ENCODE results near the gene TNK2.
"Not testable (repeated sequence)": the region's sequence is repeated elsewhere in the genome, so short reads cannot be mapped to it uniquely, and the experiment has no call there.

The TNK2 gene

GRCh38 chr3:195916991-195917390 lies 8.6 kb upstream of the TNK2 start:
- Histone ChIP-seq H3K27me3 (ENCODE audit: insufficient read depth, low read length, poor library complexity, severe bottlenecking) (no peaks in the 10 kb centered on the region), H3K79me2 (ENCODE audit: insufficient read depth, low read length) (no peaks in the 10 kb centered on the region), H3K9me2 (replicated peaks; ENCODE audit: low read depth, low read length) (no peaks in the 10 kb centered on the region), H3K9ac (ENCODE audit: low read depth, low read length, poor library complexity, severe bottlenecking) (no peak overlapping the region), H3K4me1 (ENCODE audit: insufficient read depth, low read length, poor library complexity, severe bottlenecking) (peaks cover 5% of the 10 kb centered on the region), H4K20me1 (ENCODE audit: insufficient read depth, low read length, poor library complexity, severe bottlenecking) (no peaks in the 10 kb centered on the region), H3F3A (ENCODE audit: low read depth) (no peaks in the 10 kb centered on the region), H3K4me2 (ENCODE audit: low read depth, low read length, poor library complexity, severe bottlenecking) (no peak overlapping the region), H2AFZ (ENCODE audit: low read length) (no peak overlapping the region), H3K4me3 (ENCODE audit: low read length, poor library complexity, severe bottlenecking) (no peak overlapping the region), H3K36me3 (ENCODE audit: insufficient read depth, low read length) (no peaks in the 10 kb centered on the region), H3K9me3 (ENCODE audit: insufficient read depth, low read depth, low read length) (no peaks in the 10 kb centered on the region)
- TF ChIP-seq, protein P1, sequence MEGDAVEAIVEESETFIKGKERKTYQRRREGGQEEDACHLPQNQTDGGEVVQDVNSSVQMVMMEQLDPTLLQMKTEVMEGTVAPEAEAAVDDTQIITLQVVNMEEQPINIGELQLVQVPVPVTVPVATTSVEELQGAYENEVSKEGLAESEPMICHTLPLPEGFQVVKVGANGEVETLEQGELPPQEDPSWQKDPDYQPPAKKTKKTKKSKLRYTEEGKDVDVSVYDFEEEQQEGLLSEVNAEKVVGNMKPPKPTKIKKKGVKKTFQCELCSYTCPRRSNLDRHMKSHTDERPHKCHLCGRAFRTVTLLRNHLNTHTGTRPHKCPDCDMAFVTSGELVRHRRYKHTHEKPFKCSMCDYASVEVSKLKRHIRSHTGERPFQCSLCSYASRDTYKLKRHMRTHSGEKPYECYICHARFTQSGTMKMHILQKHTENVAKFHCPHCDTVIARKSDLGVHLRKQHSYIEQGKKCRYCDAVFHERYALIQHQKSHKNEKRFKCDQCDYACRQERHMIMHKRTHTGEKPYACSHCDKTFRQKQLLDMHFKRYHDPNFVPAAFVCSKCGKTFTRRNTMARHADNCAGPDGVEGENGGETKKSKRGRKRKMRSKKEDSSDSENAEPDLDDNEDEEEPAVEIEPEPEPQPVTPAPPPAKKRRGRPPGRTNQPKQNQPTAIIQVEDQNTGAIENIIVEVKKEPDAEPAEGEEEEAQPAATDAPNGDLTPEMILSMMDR (conservative IDR thresholded peaks at IDR 0.05; ENCODE audit: low read length): no peak
- TF ChIP-seq EZH2phosphoT487 (IDR thresholded peaks at IDR 0.05; ENCODE audit: borderline replicate concordance): no peak

- H2AFZ ChIP-seq (ENCODE audit: low read length): no peak overlapping the region
- H3K36me3 ChIP-seq (ENCODE audit: insufficient read depth, low read length): no peaks in the 10 kb centered on the region
- H3K9me2 ChIP-seq (replicated peaks; ENCODE audit: low read depth, low read length): no peaks in the 10 kb centered on the region
- H3K79me2 ChIP-seq (ENCODE audit: insufficient read depth, low read length): no peaks in the 10 kb centered on the region
- no peaks in the 10 kb centered on the region for H4K20me1 ChIP-seq (ENCODE audit: insufficient read depth, low read length, poor library complexity, severe bottlenecking)
- no peaks in the 10 kb centered on the region for H3K9me3 ChIP-seq (ENCODE audit: insufficient read depth, low read depth, low read length)
- peaks cover 5% of the 10 kb centered on the region for H3K4me1 ChIP-seq (ENCODE audit: insufficient read depth, low read length, poor library complexity, severe bottlenecking)
- H3F3A ChIP-seq (ENCODE audit: low read depth): no peaks in the 10 kb centered on the region
- TF ChIP-seq, protein P1 (conservative IDR thresholded peaks at IDR 0.05; ENCODE audit: low read length): no peak
- no peak for TF ChIP-seq EZH2phosphoT487 (IDR thresholded peaks at IDR 0.05; ENCODE audit: borderline replicate concordance)
- no peak overlapping the region for H3K9ac ChIP-seq (ENCODE audit: low read depth, low read length, poor library complexity, severe bottlenecking)
- no peaks in the 10 kb centered on the region for H3K27me3 ChIP-seq (ENCODE audit: insufficient read depth, low read length, poor library complexity, severe bottlenecking)
- H3K4me2 ChIP-seq (ENCODE audit: low read depth, low read length, poor library complexity, severe bottlenecking): no peak overlapping the region
- H3K4me3 ChIP-seq (ENCODE audit: low read length, poor library complexity, severe bottlenecking): no peak overlapping the region
Observed at GRCh38 chr3:195916291-195916690, 7.9 kb upstream of the TNK2 start.

DNA sequence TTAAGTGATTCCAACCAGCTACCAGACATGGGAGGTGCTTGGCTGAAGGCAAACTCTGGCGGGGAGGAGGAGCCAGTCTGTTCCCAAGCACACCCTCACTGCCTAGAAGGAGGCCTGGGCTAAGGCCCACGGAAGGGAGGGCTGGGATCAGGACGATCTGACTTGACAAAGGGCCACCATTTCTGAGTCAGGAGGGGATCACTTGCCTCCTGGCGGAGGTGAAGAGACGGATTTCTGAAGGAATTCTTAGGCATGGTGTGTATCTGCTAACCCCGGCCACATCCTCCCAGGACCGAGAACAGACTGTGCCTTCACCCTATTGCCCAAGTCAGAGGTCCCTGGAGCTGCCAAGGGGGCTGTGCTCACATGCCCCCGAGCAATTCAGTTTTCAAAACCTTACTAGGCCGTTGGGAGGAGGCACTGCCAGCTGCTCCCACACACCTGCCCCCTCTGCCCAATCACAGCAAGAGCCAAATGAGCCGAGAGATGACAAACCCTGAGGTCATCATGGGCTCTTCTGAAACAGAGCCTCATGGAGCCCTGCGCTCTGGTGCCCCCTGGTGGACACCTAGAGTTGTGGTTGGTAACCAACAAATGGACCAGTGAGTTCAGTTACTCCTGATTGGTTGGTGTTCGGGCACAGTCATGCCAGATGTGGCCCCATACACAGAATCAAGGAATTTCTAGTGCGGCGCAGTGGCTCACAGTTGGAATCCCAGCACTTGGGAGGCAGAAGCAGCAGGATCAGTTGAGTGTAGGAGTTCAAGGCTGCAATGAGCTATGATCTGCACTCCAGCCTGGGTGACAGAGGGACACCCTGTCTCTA lies 6.5 kb upstream of the TNK2 start:
- Histone ChIP-seq H3K36me3 (ENCODE audit: insufficient read depth, low read length) (no peaks in the 10 kb centered on the region), H3K9me2 (replicated peaks; ENCODE audit: low read depth, low read length) (no peaks in the 10 kb centered on the region), H3F3A (ENCODE audit: low read depth) (no peaks in the 10 kb centered on the region), H4K20me1 (ENCODE audit: insufficient read depth, low read length, poor library complexity, severe bottlenecking) (no peaks in the 10 kb centered on the region), H3K9me3 (ENCODE audit: insufficient read depth, low read depth, low read length) (no peaks in the 10 kb centered on the region), H3K9ac (ENCODE audit: low read depth, low read length, poor library complexity, severe bottlenecking) (peak overlapping the region; percentile 37), H3K4me2 (ENCODE audit: low read depth, low read length, poor library complexity, severe bottlenecking) (peak overlapping the region; percentile 25), H3K27me3 (ENCODE audit: insufficient read depth, low read length, poor library complexity, severe bottlenecking) (no peaks in the 10 kb centered on the region), H2AFZ (ENCODE audit: low read length) (no peak overlapping the region; the same call in 1 of the 2 replicates), H3K4me1 (ENCODE audit: insufficient read depth, low read length, poor library complexity, severe bottlenecking) (peaks cover 11% of the 10 kb centered on the region), H3K79me2 (ENCODE audit: insufficient read depth, low read length) (no peaks in the 10 kb centered on the region), H3K4me3 (ENCODE audit: low read length, poor library complexity, severe bottlenecking) (no peak overlapping the region)
- TF ChIP-seq, protein P1 (conservative IDR thresholded peaks at IDR 0.05; ENCODE audit: low read length): peak; percentile 90
- TF ChIP-seq EZH2phosphoT487 (IDR thresholded peaks at IDR 0.05; ENCODE audit: borderline replicate concordance): no peak

DNA sequence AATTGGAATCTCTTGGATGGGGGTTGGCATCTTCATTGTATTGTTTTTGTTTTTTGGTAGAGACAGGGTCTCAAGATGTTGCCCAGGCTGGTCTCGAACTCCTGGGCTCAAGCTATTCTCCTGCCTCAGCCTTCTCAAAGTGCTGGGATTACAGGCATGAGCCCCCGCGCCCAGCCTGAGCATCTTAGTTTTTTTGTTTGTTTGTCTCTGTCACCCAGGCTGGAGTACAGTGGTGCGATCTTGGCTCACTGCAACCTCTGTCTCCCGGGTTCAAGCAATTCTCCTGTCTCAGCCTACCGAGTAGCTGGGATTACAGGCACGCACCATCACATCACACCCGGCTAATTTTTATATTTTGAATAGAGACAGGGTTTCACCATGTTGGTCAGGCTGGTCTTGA lies 5.8 kb upstream of the TNK2 start:
- not testable (repeated sequence) for H3K9me2 ChIP-seq (replicated peaks; ENCODE audit: low read depth, low read length); H3K79me2 ChIP-seq (ENCODE audit: insufficient read depth, low read length); H3K4me2 ChIP-seq (ENCODE audit: low read depth, low read length, poor library complexity, severe bottlenecking); H3K9ac ChIP-seq (ENCODE audit: low read depth, low read length, poor library complexity, severe bottlenecking); H2AFZ ChIP-seq (ENCODE audit: low read length); H3K9me3 ChIP-seq (ENCODE audit: insufficient read depth, low read depth, low read length); H3K36me3 ChIP-seq (ENCODE audit: insufficient read depth, low read length); H3K4me3 ChIP-seq (ENCODE audit: low read length, poor library complexity, severe bottlenecking); H3K27me3 ChIP-seq (ENCODE audit: insufficient read depth, low read length, poor library complexity, severe bottlenecking); H3F3A ChIP-seq (ENCODE audit: low read depth); H4K20me1 ChIP-seq (ENCODE audit: insufficient read depth, low read length, poor library complexity, severe bottlenecking)
- H3K4me1 ChIP-seq (ENCODE audit: insufficient read depth, low read length, poor library complexity, severe bottlenecking): peaks cover 14% of the 10 kb centered on the region
